ENCODE data around the gene SRGAP2C.
"Not testable (repeated sequence)": the region's sequence is repeated elsewhere in the genome, so short reads cannot be mapped to it uniquely, and the experiment has no call there.

Gene SRGAP2C

GRCh38 chr1:121224714-121225113 lies 39.9 kb downstream of the SRGAP2C start:
- FAIRE-seq; DNase-seq (ENCODE audit: insufficient read length, low spot score): not testable (repeated sequence)

DNA sequence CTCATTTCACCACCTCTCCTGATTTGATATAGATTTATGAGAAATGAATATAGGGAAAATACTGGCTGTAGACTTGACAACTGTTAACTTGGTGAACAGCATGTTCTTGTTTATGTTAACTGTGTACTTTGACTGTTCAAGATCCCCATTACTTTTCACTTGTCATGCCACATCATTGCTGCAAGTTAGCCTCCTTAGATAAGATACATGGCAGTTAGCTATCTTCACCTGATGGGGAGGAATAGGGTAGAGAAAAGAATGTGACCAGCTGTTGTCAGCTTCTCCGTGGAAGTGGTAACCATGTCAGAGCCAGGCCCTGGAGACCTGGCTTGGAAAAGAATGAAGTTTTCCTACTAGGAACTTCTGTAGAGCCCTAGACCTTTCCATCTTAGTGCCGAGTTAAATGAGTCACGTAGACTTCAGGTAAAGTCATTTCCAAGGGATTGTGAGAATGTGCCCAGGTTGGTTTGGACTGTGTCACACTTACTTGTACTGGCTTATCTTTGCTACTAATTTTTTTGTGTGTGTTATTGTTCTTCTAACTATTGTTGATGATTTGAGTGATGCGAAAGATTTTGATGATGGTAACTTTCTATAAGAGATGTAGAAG lies 41.6 kb downstream of the SRGAP2C start:
- not testable (repeated sequence) for DNase-seq (ENCODE audit: insufficient read length, low spot score); FAIRE-seq

GRCh38 chr1:121226925-121227324 lies 42.1 kb downstream of the SRGAP2C start:
- FAIRE-seq; DNase-seq (ENCODE audit: insufficient read length, low spot score): not testable (repeated sequence)

DNA sequence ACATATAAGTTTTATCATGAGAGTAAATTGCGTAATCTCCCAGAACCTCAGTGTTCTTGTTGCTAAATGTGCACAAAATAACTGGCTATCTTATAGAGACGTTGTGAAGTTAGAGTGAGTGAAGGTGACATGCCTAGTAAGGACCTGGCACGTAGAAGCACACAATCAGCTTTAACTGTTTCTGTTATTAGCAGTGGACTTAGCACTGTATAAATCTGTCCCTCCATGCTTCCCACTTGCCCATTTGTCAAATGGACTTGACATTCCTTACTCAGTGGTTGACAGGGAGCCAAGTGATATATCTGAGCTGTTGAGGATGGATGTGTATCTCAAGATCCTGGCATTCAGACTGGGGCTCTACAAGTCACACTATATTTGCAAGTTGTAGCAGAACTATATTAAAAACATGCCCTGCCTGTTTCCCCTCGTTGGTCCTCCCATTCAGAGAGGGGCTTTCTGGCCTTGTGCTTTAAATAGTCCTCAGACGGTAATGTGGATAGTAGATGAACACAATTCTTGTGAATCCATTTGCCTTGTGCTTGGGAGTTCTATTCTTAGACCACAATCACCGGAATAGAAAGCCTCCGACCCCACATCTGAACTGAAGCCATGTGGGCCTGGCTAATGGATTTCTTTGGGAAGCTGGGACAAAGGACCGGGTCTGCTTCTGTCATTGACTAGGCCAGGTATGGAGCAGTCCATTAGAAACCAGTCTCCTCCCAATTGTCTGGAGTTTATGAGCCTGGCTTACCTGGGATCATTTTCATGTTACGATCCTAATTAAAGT lies 43.0 kb downstream of the SRGAP2C start:
- FAIRE-seq; DNase-seq (ENCODE audit: insufficient read length, low spot score): not testable (repeated sequence)

- not testable (repeated sequence) for DNase-seq (ENCODE audit: insufficient read length, low spot score); FAIRE-seq
These were observed 45.9 kb downstream of the SRGAP2C start for GRCh38 chr1:121230636-121231035.

- FAIRE-seq; DNase-seq (ENCODE audit: insufficient read length, low spot score): not testable (repeated sequence)
These were observed 47.8 kb downstream of the SRGAP2C start for GRCh38 chr1:121232445-121233125.

DNA sequence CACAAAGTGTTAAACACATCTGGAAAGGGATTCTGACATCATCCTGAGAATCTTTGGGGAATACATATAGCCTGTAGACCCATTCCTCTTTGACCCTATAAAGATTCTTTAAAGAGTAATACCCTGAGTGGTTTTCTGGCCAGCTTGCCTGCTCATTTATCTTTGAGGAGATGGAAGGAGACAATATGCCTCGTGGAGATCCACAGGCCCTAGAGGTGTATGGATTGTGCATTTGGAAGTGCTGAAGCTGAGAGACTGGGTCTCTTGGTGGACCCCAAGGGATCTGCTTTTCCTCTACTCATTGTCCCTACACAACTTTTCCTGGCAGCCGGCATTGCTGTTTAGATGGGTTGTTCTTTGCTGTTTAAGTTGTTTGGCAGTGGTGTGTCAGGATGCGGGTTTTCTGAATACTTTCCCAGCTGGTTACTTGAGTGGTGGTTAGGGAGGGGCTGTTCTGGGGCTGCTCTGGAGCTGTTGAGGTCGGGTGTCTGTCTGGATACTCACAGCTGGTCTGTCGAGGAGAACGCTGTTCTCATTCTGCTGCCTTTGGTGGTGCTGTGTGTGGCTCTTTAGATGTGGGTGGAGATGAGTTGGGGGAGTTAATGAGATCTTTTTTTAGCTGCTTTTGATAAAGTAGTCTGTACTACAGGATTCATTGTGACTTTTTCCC lies 49.5 kb downstream of the SRGAP2C start:
- not testable (repeated sequence) for DNase-seq (ENCODE audit: insufficient read length, low spot score); FAIRE-seq

DNA sequence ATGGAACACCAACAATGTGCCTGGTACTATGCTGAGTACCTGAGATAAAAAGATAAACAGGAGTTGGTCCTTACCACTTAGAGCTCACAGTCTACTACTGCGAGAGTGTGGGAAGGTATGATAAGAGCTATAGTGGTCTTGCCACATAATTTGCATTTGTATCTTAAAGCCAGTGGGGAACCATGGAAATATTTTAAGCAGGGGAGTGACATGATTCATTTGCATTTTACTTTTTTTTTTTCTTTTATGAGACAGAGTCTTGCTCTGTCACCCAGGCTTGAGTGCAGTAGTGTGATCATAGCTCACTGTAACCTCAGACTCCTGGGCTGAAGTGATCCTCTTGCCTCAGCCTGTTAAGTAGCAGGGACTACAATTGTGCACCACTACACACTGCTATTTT lies 53.6 kb downstream of the SRGAP2C start:
- DNase-seq (ENCODE audit: insufficient read length, low spot score), result not testable (repeated sequence)

GRCh38 chr1:121243913-121244312 lies 59.1 kb downstream of the SRGAP2C start:
- not testable (repeated sequence) for DNase-seq (ENCODE audit: insufficient read length, low spot score); FAIRE-seq

More for the DNA sequence above, 53.6 kb downstream of the SRGAP2C start:
- FAIRE-seq, result not testable (repeated sequence)

- not testable (repeated sequence) for DNase-seq (ENCODE audit: insufficient read length, low spot score); FAIRE-seq
These were observed 61.6 kb downstream of the SRGAP2C start for GRCh38 chr1:121246399-121246798.

- not testable (repeated sequence) for FAIRE-seq
These were observed 67.9 kb downstream of the SRGAP2C start for GRCh38 chr1:121252656-121253055.

GRCh38 chr1:121254618-121255017 lies 69.8 kb downstream of the SRGAP2C start:
- not testable (repeated sequence) for FAIRE-seq; DNase-seq (ENCODE audit: insufficient read length, low spot score)

More at GRCh38 chr1:121252656-121253055, 67.9 kb downstream of the SRGAP2C start:
- not testable (repeated sequence) for DNase-seq (ENCODE audit: insufficient read length, low spot score)

DNA sequence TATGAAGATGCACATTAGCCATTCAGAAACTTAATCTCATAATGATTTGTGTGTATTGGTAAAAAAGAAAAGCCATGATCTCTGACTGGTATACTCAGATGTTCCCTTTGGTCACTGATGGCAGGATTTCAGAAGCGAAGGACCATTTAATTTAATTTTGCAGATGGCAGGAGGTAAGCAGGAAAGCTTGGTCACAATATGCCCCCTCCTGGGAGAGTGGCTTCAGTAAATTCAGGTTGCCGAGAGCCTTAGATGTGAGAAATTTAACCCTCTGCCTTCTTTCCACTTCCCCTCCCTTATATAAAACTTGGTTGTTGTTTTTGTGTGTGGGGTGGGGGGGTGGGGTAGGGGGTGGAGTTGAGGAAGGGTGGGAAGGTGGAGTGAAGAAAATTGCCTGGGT lies 72.9 kb downstream of the SRGAP2C start:
- not testable (repeated sequence) for FAIRE-seq; DNase-seq (ENCODE audit: insufficient read length, low spot score)

DNA sequence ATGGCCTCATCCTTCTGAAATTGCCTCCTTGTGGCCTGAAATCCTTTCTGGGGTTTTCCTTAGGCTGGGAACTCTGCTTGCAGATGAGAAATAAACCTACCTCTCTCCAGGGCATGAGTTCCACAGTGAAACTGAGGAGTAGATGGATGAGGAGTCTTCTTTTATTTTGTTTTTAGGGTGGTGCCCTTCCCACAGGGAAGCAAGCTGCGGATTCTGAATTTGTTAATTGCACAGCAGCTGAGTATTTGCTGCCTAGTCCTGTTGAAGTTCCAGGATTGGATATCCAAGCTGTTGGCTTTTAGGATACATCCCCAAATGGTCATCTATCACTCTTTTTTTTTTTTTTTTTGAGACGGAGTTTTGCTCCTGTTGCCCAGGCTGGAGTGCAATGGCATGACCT lies 73.4 kb downstream of the SRGAP2C start:
- not testable (repeated sequence) for FAIRE-seq; DNase-seq (ENCODE audit: insufficient read length, low spot score)

- not testable (repeated sequence) for DNase-seq (ENCODE audit: insufficient read length, low spot score); FAIRE-seq
These were observed 75.4 kb downstream of the SRGAP2C start for GRCh38 chr1:121260205-121260604.

DNA sequence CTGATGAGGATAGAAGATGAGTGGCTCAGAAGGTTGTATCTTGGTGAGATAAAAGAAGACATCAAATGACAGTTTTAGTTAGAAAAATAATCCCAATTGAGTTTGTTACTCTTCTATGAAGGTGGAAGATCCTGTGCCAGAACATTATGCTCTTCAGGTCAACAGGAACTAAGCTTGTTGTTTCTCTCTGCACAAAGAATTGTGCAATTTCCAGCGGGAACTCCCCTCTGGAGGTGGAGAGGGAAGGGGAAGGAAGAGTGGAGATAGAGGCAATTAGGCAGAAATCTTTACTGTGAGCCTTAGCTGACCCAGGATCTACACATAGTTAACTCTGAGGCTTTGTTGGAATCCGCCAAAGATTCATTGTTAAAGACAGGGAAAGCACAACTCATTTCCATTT lies 77.4 kb downstream of the SRGAP2C start:
- not testable (repeated sequence) for DNase-seq (ENCODE audit: insufficient read length, low spot score)

GRCh38 chr1:121263789-121264244 lies 79.0 kb downstream of the SRGAP2C start:
- DNase-seq (ENCODE audit: insufficient read length, low spot score), result not testable (repeated sequence)
- peak; percentile 31 for FAIRE-seq

More for the DNA sequence above, 77.4 kb downstream of the SRGAP2C start:
- FAIRE-seq, result not testable (repeated sequence)

- FAIRE-seq; DNase-seq (ENCODE audit: insufficient read length, low spot score): not testable (repeated sequence)
These were observed 82.3 kb downstream of the SRGAP2C start for GRCh38 chr1:121267072-121267471.

DNA sequence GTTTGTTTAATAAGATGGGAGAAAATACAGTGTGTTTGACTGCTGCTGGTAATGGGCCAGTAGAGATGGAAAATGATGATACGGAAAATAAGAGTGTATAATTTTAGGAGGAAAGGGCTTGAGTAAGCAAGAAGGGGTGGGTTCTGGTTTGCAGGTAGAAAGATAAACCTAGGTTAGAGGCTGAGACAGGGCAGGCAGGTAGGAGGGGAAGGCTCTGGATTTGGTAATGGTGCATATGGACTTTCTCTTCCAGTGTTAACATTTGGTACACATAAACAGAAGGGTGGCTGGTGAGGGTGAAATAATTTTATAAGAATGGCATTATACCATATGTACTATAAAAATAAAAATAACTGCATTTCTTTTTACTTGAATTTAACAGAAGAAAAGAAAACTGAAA lies 84.5 kb downstream of the SRGAP2C start:
- not testable (repeated sequence) for FAIRE-seq; DNase-seq (ENCODE audit: insufficient read length, low spot score)

- not testable (repeated sequence) for FAIRE-seq; DNase-seq (ENCODE audit: insufficient read length, low spot score)
These were observed 85.2 kb downstream of the SRGAP2C start for GRCh38 chr1:121269973-121270372.
